ENCODE measurements around the gene RYR1.

DNA sequence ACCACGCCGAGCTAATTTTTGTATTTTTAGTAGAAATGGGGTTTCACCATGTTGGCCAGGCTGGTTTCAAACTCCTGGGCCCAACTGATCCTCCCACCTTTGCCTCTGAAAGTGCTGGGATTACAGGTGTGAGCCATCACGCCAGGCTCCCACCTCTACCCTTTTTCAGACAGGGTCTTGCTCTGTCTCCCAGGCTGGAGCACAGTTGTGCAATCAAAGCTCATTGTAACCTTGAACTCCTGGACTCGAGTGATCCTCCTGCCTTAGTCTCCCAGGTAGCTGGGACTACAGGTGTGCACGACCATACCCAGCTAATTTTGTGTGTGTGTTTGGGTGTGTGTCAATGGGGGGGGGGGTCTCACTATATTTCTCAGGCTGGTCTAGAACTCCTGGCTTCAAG is 9.2 kb upstream of the RYR1 start:
- no peak for TF ChIP-seq POLR2A (IDR thresholded peaks at IDR 0.05)
- TF ChIP-seq EP300 (IDR thresholded peaks at IDR 0.05): no peak
- TF ChIP-seq, protein P1, sequence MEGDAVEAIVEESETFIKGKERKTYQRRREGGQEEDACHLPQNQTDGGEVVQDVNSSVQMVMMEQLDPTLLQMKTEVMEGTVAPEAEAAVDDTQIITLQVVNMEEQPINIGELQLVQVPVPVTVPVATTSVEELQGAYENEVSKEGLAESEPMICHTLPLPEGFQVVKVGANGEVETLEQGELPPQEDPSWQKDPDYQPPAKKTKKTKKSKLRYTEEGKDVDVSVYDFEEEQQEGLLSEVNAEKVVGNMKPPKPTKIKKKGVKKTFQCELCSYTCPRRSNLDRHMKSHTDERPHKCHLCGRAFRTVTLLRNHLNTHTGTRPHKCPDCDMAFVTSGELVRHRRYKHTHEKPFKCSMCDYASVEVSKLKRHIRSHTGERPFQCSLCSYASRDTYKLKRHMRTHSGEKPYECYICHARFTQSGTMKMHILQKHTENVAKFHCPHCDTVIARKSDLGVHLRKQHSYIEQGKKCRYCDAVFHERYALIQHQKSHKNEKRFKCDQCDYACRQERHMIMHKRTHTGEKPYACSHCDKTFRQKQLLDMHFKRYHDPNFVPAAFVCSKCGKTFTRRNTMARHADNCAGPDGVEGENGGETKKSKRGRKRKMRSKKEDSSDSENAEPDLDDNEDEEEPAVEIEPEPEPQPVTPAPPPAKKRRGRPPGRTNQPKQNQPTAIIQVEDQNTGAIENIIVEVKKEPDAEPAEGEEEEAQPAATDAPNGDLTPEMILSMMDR (IDR thresholded peaks at IDR 0.05): no peak
- TF ChIP-seq POLR2AphosphoS5 (IDR thresholded peaks at IDR 0.05): no peak

Measured in gastroesophageal sphincter (tissue), 3 donors.